Epithelial cell of proximal tubule (primary cell): ENCODE data around the gene KRT28. TPM values are rescaled to one million over a fixed set of nuclear protein-coding genes. Genes with fewer than 3 reads are reported as not detected.

Experiments used
- DNase-seq: peaks from one replicate; pipeline ENCODE4 v3.0.0-alpha.2; 2011; ENCODE audit warnings: low read depth
- H3K4me3 ChIP-seq: 2 replicates; pipeline ENCODE4 v1.5.1; 2011; ENCODE audit warnings: low read depth, mild to moderate bottlenecking, low read length
- CTCF ChIP-seq: conservative IDR thresholded peaks from 2 replicates; pipeline ENCODE4 v1.5.1; 2012; ENCODE audit warnings: low read depth, mild to moderate bottlenecking, low read length
- total RNA-seq: library from RNA; depleted of rRNA; stranded (reverse); fragments of >200 nt; gene quantifications from 2 replicates; pipeline ENCODE4 v1.2.3, GENCODE V29; 2015

Gene KRT28
- total RNA-seq, 1 donor from 2014 or later, result not detected

GRCh38 chr17:40779181-40779909, 20.4 kb downstream of the KRT28 start:
- DNase-seq, result no peak
- peak overlapping the region; percentile 45 for H3K4me3 ChIP-seq
- TF ChIP-seq CTCF, result no peak

GRCh38 chr17:40778461-40778860, 21.3 kb downstream of the KRT28 start:
- DNase-seq, result no peak
- no peak overlapping the region for H3K4me3 ChIP-seq
- TF ChIP-seq CTCF, result no peak

- TF ChIP-seq CTCF, result no peak
- DNase-seq, result no peak
- no peak overlapping the region for H3K4me3 ChIP-seq
Observed at GRCh38 chr17:40777971-40778370, 21.8 kb downstream of the KRT28 start.

GRCh38 chr17:40777459-40777858, 22.3 kb downstream of the KRT28 start:
- no peak overlapping the region for H3K4me3 ChIP-seq
- TF ChIP-seq CTCF, result no peak
- no peak for DNase-seq

- TF ChIP-seq CTCF, result no peak
- no peak for DNase-seq
- H3K4me3 ChIP-seq, result no peak overlapping the region
Observed at GRCh38 chr17:40775945-40776344, 23.8 kb downstream of the KRT28 start.

GRCh38 chr17:40772101-40772500, 27.7 kb downstream of the KRT28 start, which contains the start of gene KRT26:
KRT26 (minus strand) TSS chr17:40772201; CDS start chr17:40772113, 88 bp downstream.
- no peak for DNase-seq
- H3K4me3 ChIP-seq, result no peak within 1 kb of the TSS
- no peak for TF ChIP-seq CTCF

GRCh38 chr17:40765657-40766056, 34.1 kb downstream of the KRT28 start:
- no peak for DNase-seq
- no peak overlapping the region for H3K4me3 ChIP-seq
- TF ChIP-seq CTCF, result no peak
